ENCODE measurements around the gene NEURL1B. TPM values are rescaled to one million over a fixed set of nuclear protein-coding genes. Genes with fewer than 3 reads are reported as not detected.

The NEURL1B gene
- total and polyA plus RNA-seq, 4 experiments from 2014 or later = 0.02 to 0.20 (median 0.08) TPM; not detected in 1

DNA sequence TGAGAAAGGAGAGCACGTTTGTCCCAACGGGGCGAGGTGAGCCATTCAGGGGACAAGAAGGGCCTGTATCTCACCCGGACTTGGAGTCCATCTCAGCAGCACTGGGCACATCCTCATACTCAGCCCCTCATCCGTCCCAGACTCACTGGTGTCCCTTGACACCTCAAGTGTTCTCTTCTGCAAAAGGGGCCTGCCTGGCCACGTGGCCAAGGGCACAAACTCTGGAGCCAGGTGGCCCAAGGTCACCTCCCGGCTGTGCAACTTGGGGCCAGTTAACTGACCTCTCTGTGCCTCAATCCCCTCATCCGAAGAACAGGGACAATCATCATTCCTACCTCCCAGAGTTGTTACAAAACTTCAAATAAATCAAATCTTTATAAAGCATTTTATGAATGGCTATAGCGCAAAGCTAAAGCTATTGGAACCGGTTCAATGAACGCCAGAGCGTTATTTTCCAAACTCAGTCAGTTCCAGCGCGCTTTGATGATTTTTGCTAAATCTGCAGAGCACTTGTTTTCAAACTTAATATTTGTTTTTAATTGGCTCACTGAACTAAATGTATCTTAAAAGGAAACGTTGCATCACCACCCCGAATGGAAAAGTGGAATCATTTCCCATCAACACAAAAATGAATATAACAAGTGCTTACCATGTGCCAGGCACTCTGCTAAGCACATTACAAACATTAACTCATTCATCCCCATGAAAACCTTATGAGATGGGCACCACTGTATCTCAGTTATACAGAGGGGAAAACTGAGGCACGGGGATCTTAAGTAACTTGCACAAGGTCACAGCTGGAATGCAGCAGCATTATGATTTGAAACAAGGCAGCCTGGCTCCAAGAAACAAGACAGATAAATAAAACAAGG is 80.6 kb downstream of the NEURL1B start:
- H3K4me3 Mint-ChIP-seq = peak overlapping the region in 5 of 8 donors; percentile 35 to 69 (median 60)
- POLR2A ChIA-PET (ENCODE audit: partially characterized antibody) = interaction anchor here (0.8 to 7.0 kb wide), 4 partner anchors 8 to 56 kb away, joined by 3 to 97 read pairs (median 24); partner anchors contain the start of gene DUSP1
- no peak for DNase-seq

DNA sequence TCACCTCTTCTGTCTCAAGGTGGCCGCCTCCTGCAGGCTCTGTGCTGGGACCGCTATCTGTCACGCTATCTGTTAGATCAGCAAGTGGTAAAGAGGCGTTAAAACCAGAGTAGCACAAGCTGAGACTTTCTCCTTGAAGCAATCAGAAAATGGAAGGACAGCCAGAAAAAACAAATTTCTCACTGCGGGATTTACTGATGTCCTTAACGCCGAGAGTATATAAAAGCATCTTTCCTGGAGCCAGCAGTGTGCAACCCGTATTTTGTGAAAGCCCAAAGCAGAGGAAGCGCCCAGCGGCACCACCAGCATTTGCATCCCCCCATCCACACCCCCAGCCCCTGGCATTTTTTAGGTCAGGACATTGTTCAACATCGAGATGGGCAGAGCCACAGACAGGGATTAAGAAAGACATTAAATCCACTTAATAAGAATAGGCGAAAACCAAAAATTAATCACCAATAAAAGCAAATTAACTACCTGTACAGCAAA is 81.3 kb downstream of the NEURL1B start:
- Mint-ChIP-seq H3K27ac (peak overlapping the region; percentile 33 to 95 (median 67)), H3K9me3 (no peaks in the 10 kb centered on the region), H3K4me3 (peak overlapping the region; percentile 17 to 69 (median 60)), H3K36me3 (no peaks in the 10 kb centered on the region), H3K4me1 (peaks cover 11 to 26% (median 16%) of the 10 kb centered on the region in 4 donors), H3K27me3 (no peaks in the 10 kb centered on the region)
- H3K27me3 ChIP-seq (ENCODE audit: insufficient read depth, low read length) = no peaks in the 10 kb centered on the region
- H3K36me3 ChIP-seq (ENCODE audit: insufficient read depth, low read length) = no peaks in the 10 kb centered on the region
- H3K4me1 ChIP-seq (ENCODE audit: insufficient read depth, low read length) = peaks cover 20% of the 10 kb centered on the region
- no peaks in the 10 kb centered on the region for H3K9me3 ChIP-seq (ENCODE audit: control insufficient read depth in 1 of 2, low read length in 2 of 2)
- intact Hi-C loops (cut with micrococcal nuclease) = loop anchor here (1.0 kb wide), 1 partner anchor 43 kb away; no protein-coding TSS in a partner anchor
- no peak overlapping the region for H3K4me3 ChIP-seq (ENCODE audit: low read length in 2 of 2)
- CTCF ChIA-PET (ENCODE audit: partially characterized antibody) = interaction anchor here (0.8 to 2.4 kb wide), 9 partner anchors 10 to 419 kb away, joined by 3 to 7 read pairs (median 4); no protein-coding TSS in a partner anchor
- DNase-seq = peak; percentile 53 to 74 (median 60)
- no peak overlapping the region for H3K27ac ChIP-seq (ENCODE audit: low read depth, low read length)
- POLR2A ChIA-PET (ENCODE audit: partially characterized antibody) = interaction anchor here (0.8 to 7.0 kb wide), 6 partner anchors 9 to 113 kb away, joined by 3 to 97 read pairs (median 6); partner anchors contain the start of gene DUSP1

More for the DNA sequence above, 80.6 kb downstream of the NEURL1B start:
- no peaks in the 10 kb centered on the region for H3K9me3 ChIP-seq (ENCODE audit: control insufficient read depth in 1 of 2, low read length in 2 of 2)
- CTCF ChIA-PET (ENCODE audit: partially characterized antibody) = interaction anchor here (1.3 to 2.4 kb wide), 6 partner anchors 12 to 212 kb away, joined by 3 to 7 read pairs (median 4); no protein-coding TSS in a partner anchor
- H3K4me3 ChIP-seq (ENCODE audit: low read length in 2 of 2) = no peak overlapping the region
- no peaks in the 10 kb centered on the region for H3K36me3 ChIP-seq (ENCODE audit: insufficient read depth, low read length)
- Mint-ChIP-seq H3K4me1 (peaks cover 13 to 33% (median 22%) of the 10 kb centered on the region in 4 donors), H3K27me3 (no peaks in the 10 kb centered on the region), H3K36me3 (no peaks in the 10 kb centered on the region), H3K27ac (peak overlapping the region in 6 of 7 donors; percentile 50 to 95 (median 77)), H3K9me3 (no peaks in the 10 kb centered on the region)
- H3K27ac ChIP-seq (ENCODE audit: low read depth, low read length) = no peak overlapping the region
- intact Hi-C loops (cut with micrococcal nuclease) = loop anchor here (1.0 kb wide), 1 partner anchor 44 kb away; no protein-coding TSS in a partner anchor
- H3K4me1 ChIP-seq (ENCODE audit: insufficient read depth, low read length) = peaks cover 24% of the 10 kb centered on the region
- no peaks in the 10 kb centered on the region for H3K27me3 ChIP-seq (ENCODE audit: insufficient read depth, low read length)

DNA sequence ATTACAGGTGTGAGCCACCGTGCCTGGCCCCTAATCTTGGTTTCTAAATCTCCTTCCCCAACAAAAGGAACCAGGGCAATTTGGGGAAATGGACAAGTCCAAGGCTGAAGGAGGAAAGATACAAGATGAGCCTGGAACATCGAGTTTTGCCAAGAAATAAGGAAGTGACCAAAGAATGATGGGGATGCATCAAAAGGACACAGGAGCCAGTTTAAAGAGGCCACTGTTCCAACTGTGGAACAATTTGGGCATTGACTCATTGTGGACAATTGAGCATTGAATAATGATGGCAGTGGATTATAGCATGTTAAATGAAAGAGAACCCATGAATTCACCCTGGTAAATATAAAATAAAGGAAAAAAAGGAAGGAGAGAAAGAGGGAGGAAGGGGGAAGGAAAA is 82.4 kb downstream of the NEURL1B start:
- Histone ChIP-seq H3K36me3 (ENCODE audit: insufficient read depth, low read length) (no peaks in the 10 kb centered on the region), H3K4me1 (ENCODE audit: insufficient read depth, low read length) (peaks cover 20% of the 10 kb centered on the region), H3K27ac (ENCODE audit: low read depth, low read length) (no peak overlapping the region), H3K4me3 (ENCODE audit: low read length in 2 of 2) (no peak overlapping the region), H3K27me3 (ENCODE audit: insufficient read depth, low read length) (no peaks in the 10 kb centered on the region), H3K9me3 (ENCODE audit: control insufficient read depth in 1 of 2, low read length in 2 of 2) (no peaks in the 10 kb centered on the region)
- H3K9me3 Mint-ChIP-seq = no peaks in the 10 kb centered on the region
- intact Hi-C loops (cut with micrococcal nuclease) = no loop called here
- no peaks in the 10 kb centered on the region for H3K36me3 Mint-ChIP-seq
- ChIA-PET POLR2A (ENCODE audit: partially characterized antibody) (interaction anchor here (0.6 to 7.0 kb wide), 6 partner anchors 10 to 453 kb away, joined by 3 to 97 read pairs (median 5); partner anchors contain the start of gene DUSP1), CTCF (ENCODE audit: partially characterized antibody) (interaction anchor here (1.2 to 2.4 kb wide), 7 partner anchors 9 to 209 kb away, joined by 3 to 9 read pairs (median 5); no protein-coding TSS in a partner anchor)
- peak overlapping the region in 1 of 7 donors; percentile 57 for H3K27ac Mint-ChIP-seq
- H3K27me3 Mint-ChIP-seq = no peaks in the 10 kb centered on the region
- H3K4me1 Mint-ChIP-seq = peaks cover 11 to 26% (median 16%) of the 10 kb centered on the region in 4 donors
- no peak overlapping the region for H3K4me3 Mint-ChIP-seq
- DNase-seq = no peak

DNA sequence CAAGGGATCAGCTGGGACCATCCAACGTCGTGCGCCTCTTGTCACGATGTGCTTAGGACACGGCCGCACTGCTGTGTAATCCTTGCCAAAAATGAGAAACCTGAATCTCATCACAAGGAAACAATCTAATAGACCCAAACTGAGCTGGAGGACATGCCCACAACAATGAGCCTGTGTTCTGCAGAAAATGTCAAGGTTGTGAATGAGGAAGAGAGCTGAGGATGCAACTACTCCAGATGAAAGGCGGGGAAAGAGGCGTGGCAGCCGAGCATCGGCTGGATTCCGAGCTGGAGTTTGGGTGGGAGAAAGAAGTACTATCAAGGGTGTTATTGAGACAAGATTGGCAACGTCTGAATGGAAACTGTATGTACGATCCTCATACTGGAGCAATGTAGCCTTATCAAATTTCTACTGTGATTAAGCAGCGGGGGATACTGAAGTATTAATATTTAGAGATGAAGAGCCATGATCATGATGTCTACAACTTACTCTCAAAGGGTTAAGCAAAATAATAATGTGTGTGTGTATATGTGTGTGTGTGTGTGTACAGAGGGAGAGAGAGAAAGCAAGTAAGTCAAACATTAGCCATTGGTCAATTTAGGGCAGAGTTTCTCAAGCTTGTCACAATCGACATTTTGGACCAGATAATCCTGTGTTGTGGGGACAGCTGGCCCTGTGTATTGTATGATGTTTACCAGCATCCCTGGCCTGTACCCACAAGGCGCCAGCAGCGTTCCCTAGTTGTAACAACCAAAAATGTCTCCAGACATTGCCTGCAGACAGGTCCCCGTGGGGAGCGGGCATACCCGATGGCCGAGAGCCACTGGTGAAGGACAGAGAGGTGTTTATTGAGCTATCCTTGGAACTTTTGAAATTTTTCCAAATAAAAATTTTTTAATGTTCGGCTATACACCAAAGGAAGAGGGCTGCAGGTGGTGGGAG is 83.5 kb downstream of the NEURL1B start:
- ChIA-PET POLR2A (ENCODE audit: partially characterized antibody) (interaction anchor here (6.5 to 7.0 kb wide), 2 partner anchors 41 to 46 kb away, joined by 45 to 97 read pairs; partner anchors contain the start of gene DUSP1), CTCF (ENCODE audit: partially characterized antibody) (interaction anchor here (0.8 to 2.3 kb wide), 8 partner anchors 8 to 207 kb away, joined by 3 to 9 read pairs (median 3); no protein-coding TSS in a partner anchor)
- no peak overlapping the region for H3K27ac ChIP-seq (ENCODE audit: low read depth, low read length)
- H3K4me3 ChIP-seq (ENCODE audit: low read length in 2 of 2) = no peak overlapping the region
- H3K36me3 Mint-ChIP-seq = no peaks in the 10 kb centered on the region
- no peaks in the 10 kb centered on the region for H3K36me3 ChIP-seq (ENCODE audit: insufficient read depth, low read length)
- no peak for DNase-seq
- H3K9me3 ChIP-seq (ENCODE audit: control insufficient read depth in 1 of 2, low read length in 2 of 2) = no peaks in the 10 kb centered on the region
- no peak overlapping the region for H3K4me3 Mint-ChIP-seq
- peak overlapping the region in 3 of 7 donors; percentile 1 to 70 (median 39) for H3K27ac Mint-ChIP-seq
- intact Hi-C loops (cut with micrococcal nuclease) = no loop called here
- no peaks in the 10 kb centered on the region for H3K27me3 Mint-ChIP-seq
- no peaks in the 10 kb centered on the region for H3K27me3 ChIP-seq (ENCODE audit: insufficient read depth, low read length)
- peaks cover 20% of the 10 kb centered on the region for H3K4me1 ChIP-seq (ENCODE audit: insufficient read depth, low read length)
- H3K4me1 Mint-ChIP-seq = peaks cover 11 to 26% (median 16%) of the 10 kb centered on the region in 4 donors
- no peaks in the 10 kb centered on the region for H3K9me3 Mint-ChIP-seq

DNA sequence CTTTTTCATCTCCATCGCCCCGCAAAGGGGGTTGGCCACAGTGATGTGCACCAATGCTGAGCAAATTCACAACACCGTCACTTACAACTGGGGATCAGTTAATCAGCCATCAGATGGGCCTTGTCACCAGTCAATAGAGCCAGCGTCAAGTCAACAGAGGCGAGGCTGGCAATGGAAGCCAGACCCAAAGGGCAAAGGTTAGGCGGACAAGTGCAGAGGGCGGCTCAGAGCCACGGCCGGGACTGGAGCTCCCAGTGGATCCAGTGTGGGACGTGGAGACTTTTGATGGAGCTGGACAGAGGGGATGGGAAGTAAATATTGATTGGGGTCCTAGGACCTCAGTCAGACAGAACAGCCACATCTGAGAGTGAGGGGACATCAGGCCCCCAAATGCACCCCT is 84.2 kb downstream of the NEURL1B start:
- POLR2A ChIA-PET (ENCODE audit: partially characterized antibody) = interaction anchor here (6.5 to 7.0 kb wide), 2 partner anchors 41 to 45 kb away, joined by 45 to 97 read pairs; partner anchors contain the start of gene DUSP1
- no peaks in the 10 kb centered on the region for H3K27me3 ChIP-seq (ENCODE audit: insufficient read depth, low read length)
- no peaks in the 10 kb centered on the region for H3K27me3 Mint-ChIP-seq

DNA sequence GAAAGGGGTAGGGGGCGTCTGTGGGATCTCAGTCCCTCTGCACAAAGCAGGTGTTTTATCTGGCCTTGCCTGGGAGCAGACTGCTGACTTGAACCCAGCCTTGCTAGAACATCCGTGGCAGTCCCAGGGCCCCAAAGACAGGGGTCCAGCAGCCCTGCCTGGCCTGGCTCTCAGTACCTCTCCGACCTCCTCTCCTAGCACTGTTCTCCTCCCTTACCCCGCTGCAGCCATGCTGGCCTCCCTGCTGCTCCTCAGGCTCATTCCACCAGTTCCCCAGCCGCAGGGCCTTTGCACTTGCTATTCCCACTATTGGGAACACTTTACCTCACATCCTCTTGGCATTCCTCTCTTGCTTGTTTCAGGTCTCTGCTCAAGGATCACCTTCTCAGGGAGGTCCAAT is 84.7 kb downstream of the NEURL1B start:
- Histone ChIP-seq H3K27me3 (ENCODE audit: insufficient read depth, low read length) (no peaks in the 10 kb centered on the region), H3K27ac (ENCODE audit: low read depth, low read length) (no peak overlapping the region), H3K9me3 (ENCODE audit: control insufficient read depth in 1 of 2, low read length in 2 of 2) (no peaks in the 10 kb centered on the region), H3K4me1 (ENCODE audit: insufficient read depth, low read length) (peaks cover 20% of the 10 kb centered on the region), H3K36me3 (ENCODE audit: insufficient read depth, low read length) (no peaks in the 10 kb centered on the region), H3K4me3 (ENCODE audit: low read length in 2 of 2) (no peak overlapping the region)
- Mint-ChIP-seq H3K27ac (peak overlapping the region in 1 of 7 donors; percentile 63), H3K4me3 (no peak overlapping the region), H3K9me3 (no peaks in the 10 kb centered on the region), H3K27me3 (no peaks in the 10 kb centered on the region), H3K4me1 (peaks cover 11 to 18% (median 16%) of the 10 kb centered on the region in 4 donors), H3K36me3 (no peaks in the 10 kb centered on the region)
- CTCF ChIA-PET (ENCODE audit: partially characterized antibody) = interaction anchor here (0.6 to 1.4 kb wide), 4 partner anchors 12 to 229 kb away, joined by 3 to 5 read pairs (median 3); no protein-coding TSS in a partner anchor
- intact Hi-C loops (cut with micrococcal nuclease) = no loop called here
- DNase-seq = no peak
- POLR2A ChIA-PET (ENCODE audit: partially characterized antibody) = interaction anchor here (6.5 to 7.0 kb wide), 2 partner anchors 40 to 45 kb away, joined by 45 to 97 read pairs; partner anchors contain the start of gene DUSP1

More for the DNA sequence above, 84.2 kb downstream of the NEURL1B start:
- H3K27ac ChIP-seq (ENCODE audit: low read depth, low read length) = no peak overlapping the region
- no peaks in the 10 kb centered on the region for H3K36me3 Mint-ChIP-seq
- H3K9me3 Mint-ChIP-seq = no peaks in the 10 kb centered on the region
- CTCF ChIA-PET (ENCODE audit: partially characterized antibody) = interaction anchor here (0.8 to 2.3 kb wide), 6 partner anchors 9 to 47 kb away, joined by 3 to 9 read pairs (median 3); no protein-coding TSS in a partner anchor
- peaks cover 20% of the 10 kb centered on the region for H3K4me1 ChIP-seq (ENCODE audit: insufficient read depth, low read length)
- H3K27ac Mint-ChIP-seq = no peak overlapping the region
- H3K4me3 ChIP-seq (ENCODE audit: low read length in 2 of 2) = no peak overlapping the region
- no peak for DNase-seq
- intact Hi-C loops (cut with micrococcal nuclease) = no loop called here
- H3K4me3 Mint-ChIP-seq = no peak overlapping the region
- peaks cover 11 to 21% (median 16%) of the 10 kb centered on the region in 4 donors for H3K4me1 Mint-ChIP-seq
- H3K9me3 ChIP-seq (ENCODE audit: control insufficient read depth in 1 of 2, low read length in 2 of 2) = no peaks in the 10 kb centered on the region
- no peaks in the 10 kb centered on the region for H3K36me3 ChIP-seq (ENCODE audit: insufficient read depth, low read length)

Measured in CD4-positive, alpha-beta memory T cell (primary cell).